Measurements from ENCODE around the gene TMEM184C. TPM values are rescaled to one million over a fixed set of nuclear protein-coding genes. Genes with fewer than 3 reads are reported as not detected.

The TMEM184C gene
- total and polyA plus RNA-seq, 2 experiments from 2014 or later = 15.1 to 42.2 TPM

GRCh38 chr4:147683188-147683591 is 66.0 kb downstream of the TMEM184C start:
- Histone ChIP-seq H3K4me1 (ENCODE audit: insufficient read depth) (peaks cover 22% of the 10 kb centered on the region), H3F3A (replicated peaks; ENCODE audit: low read depth) (no peaks in the 10 kb centered on the region), H3K79me2 (replicated peaks; ENCODE audit: insufficient read depth) (peaks cover 32% of the 10 kb centered on the region), H4K20me1 (replicated peaks; ENCODE audit: insufficient read depth) (no peaks in the 10 kb centered on the region), H3K27me3 (ENCODE audit: insufficient read depth) (no peaks in the 10 kb centered on the region), H3K27ac (ENCODE audit: low read depth) (no peak overlapping the region), H2AFZ (peak overlapping the region; percentile 99), H3K4me2 (peak overlapping the region; percentile 93), H3K9me2 (ENCODE audit: insufficient read depth) (peaks cover 5% of the 10 kb centered on the region; the same call in 1 of the 2 replicates), H3K36me3 (ENCODE audit: insufficient read depth) (no peaks in the 10 kb centered on the region), H3K4me3 (peak overlapping the region; percentile 81)
- Mint-ChIP-seq H3K36me3 (ENCODE audit: low read depth) (peaks cover 6% of the 10 kb centered on the region), H3K27me3 (ENCODE audit: insufficient read depth, low read depth, poor library complexity) (peaks cover 8% of the 10 kb centered on the region), H3K4me3 (peak overlapping the region; percentile 82), H3K27ac (peak overlapping the region; percentile 19), H3K9me3 (no peaks in the 10 kb centered on the region), H3K4me1 (peaks cover 14% of the 10 kb centered on the region)
- ATAC-seq (peak; percentile 13), DNase-seq (ENCODE audit: low spot score) (peak; percentile 11)
- TF ChIP-seq ZNF331 (CRISPR knock-in tag; IDR thresholded peaks at IDR 0.05; ENCODE audit: low read depth) (no peak), EZH2 (IDR thresholded peaks at IDR 0.05; ENCODE audit: low read depth, unreplicated experiment) (no peak), POLR2AphosphoS5 (IDR thresholded peaks at IDR 0.05; ENCODE audit: low read depth) (no peak), STAT1 (IDR thresholded peaks at IDR 0.05; ENCODE audit: unreplicated experiment) (no peak), CTCF (conservative IDR thresholded peaks at IDR 0.05; ENCODE audit: low read depth in 2 of 2) (no peak), REST (IDR thresholded peaks at IDR 0.05; ENCODE audit: unreplicated experiment) (no peak), JUNB (IDR thresholded peaks at IDR 0.05; ENCODE audit: unreplicated experiment) (no peak), NANOG (IDR thresholded peaks at IDR 0.05; ENCODE audit: borderline replicate concordance) (no peak), CREB1 (CRISPR knock-in tag; IDR thresholded peaks at IDR 0.05; ENCODE audit: low read depth) (no peak), EZH2phosphoT487 (IDR thresholded peaks at IDR 0.05; ENCODE audit: unreplicated experiment) (no peak)
